ENCODE data around the gene MCM6. TPM values are rescaled to one million over a fixed set of nuclear protein-coding genes. Genes with fewer than 3 reads are reported as not detected.

Gene MCM6
- total and polyA plus RNA-seq, 7 donors: 6.0 to 22.2 (median 9.2) TPM

DNA sequence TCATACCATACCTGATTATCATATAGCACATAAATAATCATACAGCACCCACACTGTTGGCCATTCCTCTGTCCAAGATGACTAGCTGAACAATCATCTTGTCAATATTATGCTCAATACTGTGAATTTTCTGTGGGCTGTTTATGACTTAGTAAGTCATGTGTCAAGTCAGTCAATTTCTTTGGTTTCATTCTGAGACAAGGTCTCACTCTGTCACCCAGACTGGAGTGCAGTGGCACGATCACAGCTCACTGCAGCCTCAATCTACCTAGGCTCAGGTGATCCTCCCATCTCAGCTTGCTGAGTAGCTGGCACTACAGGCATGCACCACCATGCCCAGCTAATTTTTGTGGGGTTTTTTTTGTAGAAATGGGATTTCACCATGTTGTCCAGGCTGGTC is 5.7 kb downstream of the MCM6 start:
- Histone ChIP-seq H3K27ac (no peak overlapping the region), H3K4me3 (no peak overlapping the region), H3K36me3 (peaks cover 0 to 54% (median 9%) of the 10 kb centered on the region in 4 donors), H3K4me1 (peaks cover 0 to 11% (median 7%) of the 10 kb centered on the region in 4 donors), H3K27me3 (no peaks in the 10 kb centered on the region), H3K9me3 (no peaks in the 10 kb centered on the region)
- WGBS, 2 donors: 81 to 91% methylated on average over 1 of the region's 1 CpG
- no peak for DNase-seq
- intact Hi-C loops (cut with DNase I): loop anchor here (5.0 kb wide), 1 partner anchor 117 kb away; the partner anchor contains the start of gene DARS1
- TF ChIP-seq POLR2A (IDR thresholded peaks at IDR 0.05): no peak
- TF ChIP-seq CTCF (IDR thresholded peaks at IDR 0.05): no peak

- H3K36me3 ChIP-seq: peaks cover 4 to 83% (median 13%) of the 10 kb centered on the region in 4 donors
- intact Hi-C loops (cut with DNase I): no loop called here
- DNase-seq: no peak
- H3K4me3 ChIP-seq: no peak overlapping the region
- H3K27ac ChIP-seq: no peak overlapping the region
- WGBS, 2 donors: 90% methylated on average over 6 of the region's 6 CpGs
- TF ChIP-seq EP300 (IDR thresholded peaks at IDR 0.05) (no peak), POLR2A (IDR thresholded peaks at IDR 0.05) (no peak), CTCF (IDR thresholded peaks at IDR 0.05) (no peak), POLR2AphosphoS5 (IDR thresholded peaks at IDR 0.05) (no peak)
- H3K27me3 ChIP-seq: no peaks in the 10 kb centered on the region
- no peaks in the 10 kb centered on the region for H3K4me1 ChIP-seq
- no peaks in the 10 kb centered on the region for H3K9me3 ChIP-seq
Observed at GRCh38 chr2:135863233-135863632, 13.0 kb downstream of the MCM6 start.

DNA sequence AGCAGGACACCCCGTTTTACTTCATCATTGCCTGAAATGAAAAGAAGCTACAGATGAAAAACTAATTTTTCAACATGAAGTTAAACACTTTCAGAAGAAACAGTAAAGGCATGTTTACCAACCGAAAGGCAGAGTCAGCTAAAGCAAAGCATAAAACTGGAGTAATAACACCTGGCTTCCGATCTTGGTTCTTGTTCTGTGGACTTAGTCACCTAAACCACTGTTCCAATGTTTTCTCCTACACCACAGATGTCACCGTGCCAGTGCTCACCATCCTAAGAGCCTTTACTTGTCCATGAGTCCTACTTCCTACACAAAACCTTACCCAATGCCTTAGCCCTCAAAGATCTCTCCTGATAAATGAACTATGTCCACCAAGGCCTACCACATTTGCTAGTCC is 13.5 kb downstream of the MCM6 start:
- WGBS, 2 donors: 88 to 89% methylated on average over 4 of the region's 4 CpGs
- H3K27ac ChIP-seq: no peak overlapping the region
- no peak for DNase-seq
- no peaks in the 10 kb centered on the region for H3K4me1 ChIP-seq
- H3K9me3 ChIP-seq: no peaks in the 10 kb centered on the region
- intact Hi-C loops (cut with DNase I): no loop called here
- H3K36me3 ChIP-seq: peaks cover 4 to 83% (median 13%) of the 10 kb centered on the region in 4 donors
- TF ChIP-seq POLR2A (IDR thresholded peaks at IDR 0.05) (no peak), CTCF (IDR thresholded peaks at IDR 0.05) (no peak), EP300 (IDR thresholded peaks at IDR 0.05) (no peak), POLR2AphosphoS5 (IDR thresholded peaks at IDR 0.05) (no peak)
- no peak overlapping the region for H3K4me3 ChIP-seq
- H3K27me3 ChIP-seq: no peaks in the 10 kb centered on the region

DNA sequence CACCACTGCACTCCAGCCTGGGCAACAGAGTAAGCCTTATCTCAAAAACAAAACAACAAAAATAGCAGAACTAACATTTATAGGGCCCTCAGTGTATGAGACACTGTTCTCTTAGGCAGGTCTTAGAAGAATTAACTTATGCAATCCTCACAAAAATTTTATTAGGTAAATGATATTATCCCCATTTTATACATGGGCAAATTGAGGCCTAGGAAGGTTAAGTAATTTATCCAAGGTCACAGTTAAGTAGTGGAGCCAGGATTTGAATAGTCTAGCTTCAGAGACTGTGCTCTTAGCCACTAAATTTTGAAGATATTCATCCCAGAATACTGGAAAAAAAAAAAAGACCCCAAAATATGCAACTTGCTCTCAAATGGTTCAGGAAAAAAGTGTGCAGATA is 22.8 kb downstream of the MCM6 start:
- H3K36me3 ChIP-seq: peaks cover 0 to 54% (median 3%) of the 10 kb centered on the region in 4 donors

DNA sequence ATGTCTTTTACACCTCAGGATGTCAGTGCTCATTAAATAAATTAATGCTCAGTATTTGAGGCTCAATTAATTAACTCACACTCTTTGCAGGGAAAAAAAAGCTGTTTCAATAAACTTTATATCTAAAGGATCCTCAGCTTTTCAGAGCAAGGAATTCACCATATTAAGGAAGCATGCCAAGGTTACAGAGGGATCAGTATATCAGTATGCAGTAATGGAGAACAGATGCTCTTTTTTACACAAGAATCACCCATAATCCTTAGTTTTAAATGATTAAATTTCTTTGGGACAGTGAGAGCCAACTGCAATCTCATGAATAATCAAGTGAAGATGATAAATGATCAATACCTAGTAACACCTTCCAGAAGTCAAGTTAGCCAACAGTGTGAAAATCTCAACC is 24.4 kb downstream of the MCM6 start:
- no peak for DNase-seq
- Histone ChIP-seq H3K4me3 (no peak overlapping the region), H3K27ac (no peak overlapping the region), H3K9me3 (no peaks in the 10 kb centered on the region), H3K4me1 (no peaks in the 10 kb centered on the region), H3K27me3 (no peaks in the 10 kb centered on the region), H3K36me3 (peaks cover 0 to 48% (median 3%) of the 10 kb centered on the region in 4 donors)
- TF ChIP-seq CTCF (IDR thresholded peaks at IDR 0.05): no peak
- TF ChIP-seq EP300 (IDR thresholded peaks at IDR 0.05): no peak
- TF ChIP-seq POLR2AphosphoS5 (IDR thresholded peaks at IDR 0.05): no peak
- intact Hi-C loops (cut with DNase I): no loop called here

More for the DNA sequence above, 22.8 kb downstream of the MCM6 start:
- no peak for TF ChIP-seq POLR2AphosphoS5 (IDR thresholded peaks at IDR 0.05)
- no peaks in the 10 kb centered on the region for H3K4me1 ChIP-seq
- no peaks in the 10 kb centered on the region for H3K27me3 ChIP-seq
- no peaks in the 10 kb centered on the region for H3K9me3 ChIP-seq
- no peak overlapping the region for H3K27ac ChIP-seq
- intact Hi-C loops (cut with DNase I): no loop called here
- no peak overlapping the region for H3K4me3 ChIP-seq
- no peak for DNase-seq

All from sigmoid colon (tissue), 7 donors.